ENCODE data around the gene GSTO1.

The GSTO1 gene

DNA sequence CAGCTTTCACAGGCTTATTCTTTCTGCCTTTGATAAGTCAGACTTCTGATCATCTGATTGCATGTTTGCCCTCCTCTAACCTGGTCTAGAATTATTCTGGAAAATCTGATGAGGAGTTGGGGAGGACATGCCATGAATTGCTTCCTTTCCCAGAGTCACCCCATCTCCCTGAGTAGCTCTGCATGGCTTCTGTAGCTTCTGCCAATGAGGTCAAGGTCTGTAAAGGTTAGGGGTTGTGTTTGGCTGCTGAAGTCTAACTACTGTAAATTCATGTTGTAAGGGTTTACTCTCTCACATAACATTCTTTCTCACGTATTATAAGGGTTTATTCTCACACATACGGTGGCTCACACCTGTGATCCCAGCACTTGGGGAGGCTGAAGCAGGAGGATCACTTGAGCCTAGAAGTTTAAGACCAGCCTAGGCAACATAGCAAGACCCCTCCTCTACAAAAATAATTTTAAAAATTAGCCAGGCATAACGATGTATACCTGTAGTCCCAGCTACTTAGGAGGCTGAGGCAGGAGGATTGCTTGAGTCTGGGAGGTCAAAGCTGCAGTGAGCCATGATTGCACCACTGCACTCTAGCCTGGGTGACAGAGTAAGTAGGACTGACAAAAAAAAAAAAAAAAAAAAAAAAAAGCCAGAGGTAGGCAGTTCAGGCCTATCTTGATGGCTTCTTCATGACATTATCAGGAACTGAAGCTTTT lies 25.0 kb downstream of the GSTO1 start:
- DNase-seq: no peak

DNA sequence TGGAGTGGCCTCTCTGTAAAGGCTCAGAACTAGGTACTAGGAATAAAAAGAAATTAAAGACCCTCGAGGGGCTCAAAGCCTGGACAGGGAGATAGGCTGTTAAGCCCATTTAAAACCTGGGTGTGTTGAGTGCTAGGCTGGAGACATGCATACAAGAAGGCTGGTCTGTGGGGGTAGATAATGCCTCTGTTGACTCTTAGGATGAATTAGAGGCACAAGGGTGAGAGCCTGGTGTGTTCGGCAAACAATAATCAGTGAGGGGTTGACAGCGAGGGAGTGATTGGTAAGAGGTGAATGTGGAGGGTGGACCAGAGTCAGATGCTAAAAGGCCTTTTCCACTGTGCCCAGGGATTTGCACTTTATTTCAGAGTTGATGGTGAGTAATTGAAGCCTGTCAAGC lies 27.0 kb downstream of the GSTO1 start:
- no peak for DNase-seq

DNA sequence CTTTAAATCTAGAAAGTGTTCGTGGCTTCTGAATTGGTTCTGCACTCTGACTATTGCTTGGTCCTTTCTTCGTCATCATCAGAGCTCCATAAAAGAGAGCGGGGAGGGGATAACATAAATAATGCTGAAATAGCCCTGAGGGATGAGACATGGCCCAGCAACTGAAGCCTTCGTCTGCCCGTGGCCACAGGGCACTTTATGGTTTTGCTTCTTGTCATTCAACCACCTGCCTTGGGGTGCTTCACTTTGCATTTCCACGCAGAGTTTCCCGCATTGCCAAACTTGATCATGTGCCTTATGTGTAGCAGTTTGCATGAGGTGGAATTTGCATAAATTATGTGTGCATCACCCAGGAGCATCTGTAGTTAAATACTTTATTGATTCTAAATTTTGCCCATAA lies 30.2 kb downstream of the GSTO1 start:
- DNase-seq: no peak

DNA sequence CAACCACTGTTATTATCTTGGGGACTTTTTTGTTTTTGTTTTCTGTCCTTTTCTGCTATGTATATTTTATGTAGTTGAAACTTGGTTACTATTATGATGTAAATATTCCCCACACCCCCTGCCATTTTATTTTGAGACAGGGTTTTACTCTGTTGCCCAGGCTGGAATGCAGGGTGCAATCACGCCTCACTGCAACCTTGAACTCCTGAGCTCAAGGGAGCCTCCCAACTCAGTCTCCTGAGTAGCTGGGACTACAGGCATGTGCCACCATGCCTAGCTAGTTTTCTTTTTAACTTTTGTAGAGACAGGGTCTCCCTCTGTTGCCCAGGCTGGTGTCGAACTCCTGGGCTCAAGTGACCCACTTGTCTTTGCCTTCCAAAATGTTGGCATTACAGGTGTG lies 32.2 kb downstream of the GSTO1 start:
- no peak for DNase-seq

DNA sequence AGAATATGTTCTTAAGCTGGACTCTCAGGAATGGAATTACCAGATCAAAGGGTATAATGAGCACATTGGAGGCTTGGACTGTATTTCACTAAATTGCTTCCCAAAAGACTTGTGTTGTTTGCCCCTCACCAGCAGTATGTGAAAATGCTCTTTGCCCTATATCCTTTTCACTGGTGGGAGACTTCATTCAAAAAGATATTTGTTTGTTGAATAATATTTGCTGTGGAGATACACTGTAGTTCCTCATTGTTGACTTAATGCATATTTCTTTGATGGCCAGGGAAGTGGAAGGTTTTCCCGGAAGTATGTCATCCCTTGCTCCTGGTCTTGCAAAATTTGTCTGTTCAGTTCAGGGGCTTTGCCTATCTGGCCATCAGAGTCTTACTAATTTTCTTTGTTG lies 33.7 kb downstream of the GSTO1 start:
- DNase-seq: no peak

DNA sequence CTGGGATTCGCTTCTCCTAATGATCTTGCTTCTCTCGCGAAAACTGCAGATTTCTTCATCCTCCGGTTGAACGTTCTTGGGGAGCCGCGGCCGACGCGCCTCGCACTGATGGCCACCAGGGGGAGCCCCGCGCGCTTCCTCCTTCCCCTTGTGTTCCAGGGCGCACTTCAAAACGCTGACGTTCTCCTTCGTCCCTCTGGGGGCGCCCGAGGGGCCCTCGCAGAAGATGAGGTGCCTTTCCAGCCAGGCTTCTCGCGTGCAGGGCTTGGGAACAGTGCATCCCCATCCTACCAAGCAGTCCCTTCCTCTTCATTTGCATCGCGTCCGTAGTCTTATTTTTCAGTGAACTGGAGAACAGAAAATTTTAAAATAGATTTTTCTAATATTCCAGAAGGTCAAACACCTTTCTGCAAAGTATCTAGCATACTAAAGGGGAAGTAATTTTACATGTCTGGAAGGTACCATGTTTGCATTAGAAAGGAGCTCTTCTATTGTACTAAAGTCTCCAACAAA lies 36.8 kb downstream of the GSTO1 start:
- peak; percentile 92 for DNase-seq

DNA sequence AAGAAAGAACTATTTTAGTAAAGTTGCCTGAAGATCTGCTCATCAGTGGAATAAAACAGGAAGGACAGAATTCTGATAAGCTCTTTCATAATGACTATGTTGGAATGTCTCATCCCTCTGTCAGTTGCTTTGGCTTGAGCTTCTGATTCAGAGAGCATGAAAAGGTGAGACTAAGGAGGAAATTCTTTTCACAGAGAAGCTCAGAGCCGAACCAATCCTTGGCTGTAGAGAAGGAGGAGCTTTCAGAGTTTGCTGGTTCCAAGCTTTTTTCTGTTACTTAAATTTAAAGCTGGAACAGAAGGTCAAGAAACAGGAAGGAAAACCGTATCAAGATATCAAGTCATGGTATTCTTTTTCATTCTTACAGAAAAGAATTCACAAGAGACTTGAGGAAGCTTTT lies 38.3 kb downstream of the GSTO1 start:
- DNase-seq: no peak

DNA sequence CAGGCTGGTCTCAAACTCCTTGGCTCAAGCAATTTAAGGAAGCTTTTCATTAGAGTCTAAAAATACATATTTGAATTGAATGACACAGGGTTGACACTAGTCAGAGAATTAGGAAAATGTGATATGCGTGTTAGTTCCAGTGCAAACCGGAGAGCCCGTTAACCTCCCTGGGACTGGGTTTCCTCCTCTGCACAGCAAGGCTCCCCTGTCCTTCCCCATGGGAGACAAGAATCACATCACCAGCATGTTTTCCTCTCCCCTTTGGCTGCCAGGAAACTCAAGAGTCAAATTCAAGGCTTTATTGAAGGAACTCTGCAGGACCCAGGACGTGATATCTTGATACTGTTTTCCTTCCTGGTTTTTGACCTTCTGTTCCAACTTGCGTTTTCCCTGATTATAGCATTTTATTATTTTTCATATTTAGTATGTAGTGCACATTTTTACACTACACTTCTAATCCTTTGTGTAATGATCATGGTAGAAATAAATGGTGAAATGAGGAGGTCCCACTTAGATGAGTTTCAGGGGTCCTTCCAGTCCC lies 39.2 kb downstream of the GSTO1 start:
- no peak for DNase-seq

DNA sequence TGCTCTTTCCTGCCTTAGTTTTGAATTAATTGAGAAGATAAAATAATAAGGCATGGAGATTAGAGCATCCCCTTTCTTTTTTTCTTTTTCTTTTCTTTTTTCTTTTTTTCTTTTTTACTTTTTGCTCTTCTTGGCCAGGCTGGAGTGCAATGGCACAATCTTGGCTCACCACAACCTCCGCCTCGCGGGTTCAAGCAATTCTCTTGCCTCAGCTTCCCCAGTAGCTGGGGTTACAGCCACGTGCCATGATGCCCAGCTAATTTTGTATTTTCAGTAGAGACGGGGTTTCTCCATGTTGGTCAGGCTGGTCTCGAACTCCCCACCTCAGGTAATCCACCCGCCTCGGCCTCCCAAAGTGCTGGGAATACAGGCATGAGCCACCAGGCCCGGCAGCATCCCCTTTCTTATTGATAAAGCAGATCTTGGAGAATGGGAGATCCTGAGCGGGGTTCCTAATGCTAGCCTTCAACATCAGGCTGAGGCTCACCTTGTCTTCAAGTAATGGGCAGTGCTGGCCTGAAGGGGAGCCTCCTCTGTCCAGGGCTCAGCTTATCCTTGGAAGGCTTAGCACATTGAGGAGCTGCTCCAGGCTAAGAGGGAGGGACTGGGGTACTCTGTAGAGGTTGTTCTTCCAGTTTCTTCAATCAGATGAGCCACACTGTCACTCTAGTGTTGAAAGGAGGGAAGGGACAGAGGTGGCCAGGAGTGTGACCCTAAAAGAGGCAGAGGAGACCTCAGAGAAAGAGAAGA lies 42.2 kb downstream of the GSTO1 start:
- no peak for DNase-seq

DNA sequence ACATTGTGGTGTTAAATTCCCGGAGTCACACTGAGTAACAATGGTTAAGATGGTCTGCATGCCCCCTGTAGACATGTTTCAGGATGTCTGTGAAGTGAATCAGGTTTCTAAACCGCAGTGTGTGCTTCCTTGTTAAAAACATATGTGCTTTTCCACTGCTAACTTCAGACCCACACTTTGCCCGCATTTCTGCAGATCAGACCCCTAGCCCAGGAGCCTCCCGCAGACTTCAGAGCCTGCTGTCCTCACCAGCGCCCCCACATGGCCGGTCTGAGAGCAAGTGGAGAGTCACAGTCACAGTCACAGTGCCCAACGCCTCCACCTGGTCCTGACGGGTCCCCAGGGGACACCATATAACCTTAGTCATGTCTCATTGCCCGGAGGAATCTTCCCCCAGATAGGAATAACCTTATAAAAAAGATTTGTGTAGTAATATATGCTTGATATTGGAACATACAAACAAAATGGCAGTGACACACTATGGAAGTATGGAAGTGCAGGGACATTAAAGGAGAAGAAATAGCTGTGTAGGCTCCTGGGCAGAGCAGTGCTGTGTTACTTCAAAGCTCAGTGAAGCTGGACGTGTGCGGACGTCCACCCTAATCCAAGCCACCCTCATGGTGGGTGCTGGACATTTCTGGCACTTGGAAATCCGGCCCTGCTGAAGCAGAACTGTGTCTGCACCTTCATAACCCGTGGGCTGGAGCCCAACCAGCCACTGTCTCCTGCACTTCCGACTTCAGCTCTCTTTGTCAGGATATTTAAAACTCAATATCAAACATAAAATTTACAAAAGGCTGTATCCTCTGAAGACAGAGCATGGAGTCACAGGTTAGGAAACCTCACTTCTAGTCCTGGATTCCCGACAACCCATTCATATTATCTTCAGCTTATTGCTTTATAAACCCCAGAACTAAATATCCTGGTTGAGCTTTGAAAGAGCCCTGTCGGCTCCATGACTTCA lies 43.3 kb downstream of the GSTO1 start:
- no peak for DNase-seq

DNA sequence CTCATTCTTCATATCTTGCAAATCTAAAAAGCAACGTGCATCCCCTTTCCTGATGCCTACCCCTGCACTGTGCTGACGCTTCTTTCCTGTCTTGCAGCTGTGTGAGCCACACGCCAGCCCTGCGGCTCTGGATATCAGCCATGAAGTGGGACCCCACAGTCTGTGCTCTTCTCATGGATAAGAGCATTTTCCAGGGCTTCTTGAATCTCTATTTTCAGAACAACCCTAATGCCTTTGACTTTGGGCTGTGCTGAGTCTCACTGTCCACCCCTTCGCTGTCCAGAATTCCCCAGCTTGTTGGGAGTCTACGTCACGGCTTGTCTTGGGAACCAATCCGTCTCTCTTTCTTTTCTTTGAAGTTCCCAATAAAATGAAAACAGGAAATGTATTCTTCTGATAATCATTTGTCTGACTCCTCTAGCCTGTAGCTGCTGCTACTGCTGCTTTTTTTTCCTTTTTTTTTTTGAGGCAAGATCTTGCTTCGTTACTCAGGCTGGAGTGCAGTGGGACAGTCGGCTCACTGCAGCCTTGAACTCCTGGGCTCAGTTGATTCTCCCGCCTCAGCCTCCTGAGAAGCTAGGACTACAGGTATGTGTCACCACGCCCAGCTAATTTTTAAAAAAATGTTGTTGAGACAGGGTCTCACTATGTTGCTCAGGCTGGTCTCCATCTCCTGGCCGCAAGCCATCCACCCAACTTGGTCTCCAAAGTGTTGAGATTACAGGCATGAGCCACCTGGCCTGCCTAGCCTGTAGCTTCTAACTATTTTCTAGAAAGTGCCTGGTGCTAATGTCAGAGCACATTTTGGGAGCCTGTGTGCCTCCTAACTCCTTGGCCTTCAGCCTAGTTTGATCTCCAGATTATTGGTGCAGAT lies 44.6 kb downstream of the GSTO1 start:
- DNase-seq: no peak

DNA sequence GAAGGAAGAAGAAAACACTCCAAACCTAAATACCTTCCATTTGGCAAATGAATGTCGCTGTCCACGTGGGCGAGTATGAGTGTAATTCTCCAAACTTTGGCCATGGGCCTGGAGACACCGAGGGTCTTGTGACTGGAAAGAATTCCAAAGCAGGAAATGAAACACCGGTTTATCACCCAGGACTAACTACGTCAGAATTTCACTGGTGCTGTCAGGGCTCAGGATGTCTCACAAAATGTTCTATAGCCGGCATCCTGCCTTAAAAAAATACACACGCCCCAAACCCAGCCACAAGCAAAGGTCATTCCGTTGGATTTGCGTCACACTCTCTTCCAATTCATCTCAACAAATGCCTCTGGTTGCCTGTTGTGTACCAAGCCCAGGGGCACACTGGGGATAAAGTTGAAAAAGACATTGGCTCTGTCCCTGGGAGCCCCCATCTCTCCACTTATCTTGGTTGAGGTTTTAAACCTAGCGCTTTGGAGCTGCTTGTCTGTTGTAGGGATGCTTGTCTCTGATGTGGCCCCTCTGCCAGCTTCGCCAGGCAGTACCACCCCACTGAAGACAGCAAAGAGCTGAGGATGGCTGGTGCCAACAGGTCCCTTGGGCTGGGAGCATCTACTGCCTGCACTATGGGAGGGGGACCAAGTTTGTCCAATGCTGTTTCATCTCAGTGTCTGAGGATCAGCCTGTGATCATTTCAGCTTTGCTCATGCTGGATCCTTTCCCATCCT lies 45.5 kb downstream of the GSTO1 start:
- peak; percentile 57 for DNase-seq

DNA sequence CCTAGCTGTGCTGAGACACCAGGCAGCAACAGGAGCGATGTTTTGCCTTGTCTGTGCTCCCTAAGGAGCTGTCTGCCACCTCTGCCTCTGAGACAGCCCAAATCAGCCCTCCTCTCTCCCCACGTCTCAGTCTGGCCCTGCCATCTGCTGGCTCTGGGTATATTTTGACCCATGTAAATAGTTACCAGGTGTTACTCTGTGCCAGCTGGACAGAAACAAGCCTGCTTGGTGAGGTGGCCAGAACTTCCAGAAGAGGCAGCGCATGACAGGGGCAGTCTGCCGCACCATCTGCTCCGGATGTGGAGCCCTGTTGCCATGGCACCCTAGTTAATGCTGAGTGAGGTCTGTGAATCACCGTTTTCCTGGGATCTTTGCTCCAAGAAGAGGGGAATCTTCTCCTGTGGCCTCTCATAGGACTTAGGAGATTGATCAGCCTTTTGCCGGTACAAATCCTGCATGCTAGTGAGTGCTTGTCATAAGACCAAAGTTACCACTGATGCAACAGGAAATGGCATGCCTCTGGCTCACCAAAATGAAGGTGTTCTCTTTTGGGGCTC lies 46.1 kb downstream of the GSTO1 start:
- peak; percentile 67 for DNase-seq

DNA sequence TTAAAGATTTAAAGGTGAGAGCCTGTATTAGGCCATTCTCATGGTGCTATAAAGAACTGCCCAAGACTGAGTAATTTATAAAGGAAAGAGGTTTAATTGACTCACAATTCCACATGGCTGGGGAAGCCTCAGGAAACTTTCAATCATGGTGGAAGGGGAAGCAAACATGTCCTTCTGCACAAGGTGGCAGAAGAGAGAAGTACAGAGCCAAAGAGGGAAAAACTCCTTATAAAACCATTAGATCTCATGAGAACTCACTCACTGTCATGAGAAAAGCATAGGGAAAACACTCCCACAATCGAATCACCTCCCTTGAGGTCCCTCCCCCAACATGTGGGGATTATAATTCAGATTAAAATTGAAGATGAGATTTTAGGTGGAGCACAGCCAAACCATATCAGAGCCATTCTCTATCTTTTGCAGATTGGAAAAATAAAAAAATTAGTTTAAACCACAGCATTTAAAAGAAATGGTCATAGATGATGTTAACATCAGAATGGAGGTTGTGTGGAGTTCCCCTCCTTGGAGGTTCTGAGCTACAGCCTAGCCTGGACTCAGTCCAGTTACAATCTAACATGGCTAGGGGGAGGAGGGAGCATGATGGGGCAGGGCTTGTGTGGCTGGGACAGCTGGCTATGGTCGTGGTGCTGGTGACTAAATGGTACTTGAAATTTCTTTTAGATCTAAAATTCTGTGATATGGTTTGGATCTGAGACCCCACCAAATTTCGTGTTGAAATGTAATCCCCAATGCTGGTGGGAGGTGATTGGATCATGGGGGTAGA lies 47.4 kb downstream of the GSTO1 start:
- no peak for DNase-seq

DNA sequence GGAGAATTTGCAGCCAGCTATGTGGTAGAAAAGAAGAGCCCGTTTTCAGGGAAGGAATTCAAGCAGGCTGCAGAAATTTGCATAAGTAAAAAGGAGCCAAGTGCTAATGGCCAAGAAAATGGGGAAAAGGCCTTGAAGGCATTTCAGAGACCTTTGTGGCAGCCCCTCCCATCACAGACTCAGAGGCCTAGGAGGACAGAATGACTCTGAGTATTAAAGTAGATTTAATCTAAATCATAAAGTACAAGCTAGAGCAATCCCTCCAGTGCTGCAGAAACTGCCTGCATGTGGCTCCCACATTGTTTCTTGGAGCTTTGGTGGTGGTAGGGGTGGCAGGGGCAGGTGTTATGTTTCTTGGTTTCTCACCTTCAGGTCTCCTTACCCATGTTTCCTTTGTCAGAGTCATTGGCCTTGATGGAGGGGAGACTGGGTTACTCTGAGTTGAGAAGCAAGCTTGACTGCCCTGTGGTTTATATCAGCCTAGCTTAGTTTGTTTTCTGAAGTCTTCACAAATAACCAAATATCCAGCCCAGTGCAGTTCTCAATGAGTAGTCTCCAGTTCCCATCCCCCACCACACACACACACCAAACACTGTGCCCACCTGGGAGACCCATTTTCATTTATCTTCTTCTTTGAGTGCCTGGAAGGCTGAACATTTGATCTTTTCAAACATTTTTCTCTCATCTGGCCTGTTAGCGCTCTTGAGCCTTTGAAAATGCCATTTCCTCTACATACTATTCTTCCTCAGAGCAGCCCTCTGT lies 49.1 kb downstream of the GSTO1 start:
- no peak for DNase-seq

DNA sequence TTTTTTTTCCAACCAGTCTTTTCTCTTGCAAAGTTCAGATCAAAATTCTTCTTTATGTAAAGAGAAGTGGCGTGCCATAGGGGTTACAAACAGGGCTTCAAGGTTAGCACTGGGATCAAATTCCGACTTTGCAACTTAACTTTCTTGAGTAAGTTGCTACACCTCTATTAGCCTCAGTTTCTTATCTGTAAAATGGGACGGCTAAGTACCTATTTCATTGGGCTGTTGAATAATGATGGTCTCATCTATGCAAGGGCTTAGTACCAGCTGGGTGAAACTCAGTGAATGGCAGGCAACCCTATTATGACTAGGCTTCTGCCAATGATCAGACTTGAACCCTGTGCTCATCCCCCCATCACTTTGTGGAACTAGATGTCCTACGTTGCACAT lies 49.7 kb downstream of the GSTO1 start:
- DNase-seq: no peak

DNA sequence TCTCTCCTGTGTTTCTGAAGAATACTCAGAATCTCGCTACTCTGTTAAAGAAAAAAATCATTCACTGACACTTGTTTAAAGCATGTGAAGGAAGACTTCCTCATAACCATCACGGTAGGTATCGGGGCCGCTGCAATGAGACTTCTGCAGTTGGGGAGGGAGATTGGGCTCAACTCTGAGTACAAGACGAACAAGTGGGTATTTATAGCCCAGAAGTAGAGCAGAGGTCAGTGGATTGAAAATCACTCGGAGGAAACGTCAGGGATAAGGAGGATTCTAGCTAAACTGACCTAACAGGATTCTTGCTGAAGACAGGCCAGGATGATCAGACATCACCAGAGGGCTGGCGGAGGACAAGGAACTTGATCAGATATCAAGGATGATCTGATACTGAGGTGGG lies 50.2 kb downstream of the GSTO1 start:
- DNase-seq: no peak

DNA sequence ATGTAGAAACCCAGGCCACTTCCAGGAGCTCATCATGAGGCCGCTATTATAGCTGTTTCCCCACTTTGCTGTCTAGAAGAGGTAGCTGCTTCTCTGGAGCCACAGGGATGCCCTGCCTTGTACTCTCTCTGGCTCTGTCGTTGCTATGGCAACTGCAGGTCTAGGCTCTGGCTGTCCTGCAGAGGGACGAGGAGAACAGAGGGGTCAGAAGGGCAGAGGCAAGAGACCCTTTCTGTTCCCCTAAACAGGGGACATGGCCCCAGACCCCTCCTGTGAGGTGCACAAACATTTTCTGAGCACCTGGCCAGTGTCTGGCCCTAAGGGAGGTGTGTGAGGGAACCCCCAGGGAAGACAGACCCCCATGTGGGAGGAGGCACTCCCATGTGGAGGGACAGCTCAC lies 52.2 kb downstream of the GSTO1 start:
- DNase-seq: no peak

All from right forelimb (tissue), 1 donor.